Dendritic cell treated with granulocyte-macrophage colony-stimulating factor and Interleukin-4, amounts not matched to agents 40 ng/mL and 50 ng/mL, for 4 days (primary cell): ENCODE data around the gene JMJD6.
"Not testable (repeated sequence)": the region's sequence is repeated elsewhere in the genome, so short reads cannot be mapped to it uniquely, and the experiment has no call there.

Source experiments
- H3K27ac Mint-ChIP-seq: one replicate; pipeline ENCODE4 v1.8.0; 2022; ENCODE audit warnings: mild to moderate bottlenecking, mixed read lengths
- H3K27me3 Mint-ChIP-seq: one replicate; pipeline ENCODE4 v1.8.0; 2022; ENCODE audit warnings: mild to moderate bottlenecking, mixed read lengths
- H3K36me3 Mint-ChIP-seq: one replicate; pipeline ENCODE4 v1.8.0; 2022; ENCODE audit warnings: low read depth, mixed read lengths
- H3K4me1 Mint-ChIP-seq: one replicate; pipeline ENCODE4 v1.8.0; 2022; ENCODE audit warnings: low read depth, mixed read lengths
- H3K4me3 Mint-ChIP-seq: one replicate; pipeline ENCODE4 v1.8.0; 2022; ENCODE audit warnings: mild to moderate bottlenecking, moderate library complexity, mixed read lengths
- H3K9me3 Mint-ChIP-seq: one replicate; pipeline ENCODE4 v1.8.0; 2022; ENCODE audit warnings: mixed read lengths
- intact Hi-C: fragments of 100-400 bp; cut with micrococcal nuclease; formaldehyde crosslinking; loops from one replicate; pipeline ENCODE4 v1.15.0; 2022

JMJD6 gene

DNA sequence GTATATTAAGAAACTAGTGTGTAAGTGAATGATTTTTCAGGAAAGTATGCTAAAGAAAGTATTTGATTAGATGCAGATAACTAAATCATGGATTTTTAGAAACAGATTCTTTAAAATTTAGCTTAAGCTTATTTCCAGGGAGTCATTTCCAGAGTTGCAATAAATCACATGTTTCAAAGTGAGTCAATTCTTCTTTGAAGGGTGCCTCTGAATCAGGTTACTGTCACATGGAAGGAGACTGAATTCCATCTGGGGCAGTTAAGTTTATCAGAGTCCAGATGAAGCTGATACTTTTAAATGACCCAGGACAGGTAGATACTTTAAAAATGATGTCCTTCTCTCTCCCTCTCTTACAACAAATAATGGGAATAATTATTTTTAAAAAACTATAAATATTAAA lies 16.6 kb upstream of the JMJD6 start:
- H3K27ac Mint-ChIP-seq = no peak overlapping the region
- no peaks in the 10 kb centered on the region for H3K27me3 Mint-ChIP-seq
- H3K9me3 Mint-ChIP-seq = no peaks in the 10 kb centered on the region
- peaks cover 14% of the 10 kb centered on the region for H3K4me1 Mint-ChIP-seq
- H3K4me3 Mint-ChIP-seq = no peak overlapping the region
- intact Hi-C loops = no loop called here
- peaks cover 76% of the 10 kb centered on the region for H3K36me3 Mint-ChIP-seq

DNA sequence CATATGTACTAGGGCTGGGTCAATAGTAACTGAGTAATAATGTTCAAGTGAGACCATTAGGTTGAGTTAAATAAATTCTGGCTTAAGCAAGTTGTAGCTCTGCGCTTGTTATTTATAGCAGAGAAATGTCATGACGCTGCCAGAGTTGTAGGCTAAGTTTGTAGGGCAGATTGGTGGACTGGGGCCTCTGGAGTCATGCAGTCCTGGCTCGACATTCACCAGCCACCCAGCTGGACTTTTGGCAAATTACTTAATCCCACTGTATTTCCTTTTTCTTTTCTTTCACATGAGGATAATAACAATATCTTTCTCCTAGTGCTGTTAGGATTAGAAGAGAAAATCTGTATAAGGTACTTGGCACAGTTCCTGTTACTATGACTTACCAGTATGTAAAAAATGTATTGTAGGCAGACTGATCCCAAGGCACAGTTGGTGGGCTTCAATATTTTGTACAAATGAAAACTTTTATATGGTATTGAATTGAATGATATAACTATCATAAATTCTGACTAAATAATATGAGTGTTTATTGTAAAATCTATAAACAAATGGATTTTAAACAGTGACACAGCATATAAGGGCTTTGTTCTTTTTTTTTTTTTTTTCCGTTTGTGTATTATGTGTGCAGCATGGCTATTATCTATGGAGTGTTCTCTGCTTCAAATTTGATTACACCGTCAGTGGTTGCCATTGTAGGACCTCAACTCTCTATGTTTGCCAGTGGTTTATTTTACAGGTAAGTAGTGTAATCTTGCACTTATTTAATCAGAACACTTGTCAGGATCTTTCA lies 14.1 kb upstream of the JMJD6 start:
- peaks cover 10% of the 10 kb centered on the region for H3K4me1 Mint-ChIP-seq
- H3K4me3 Mint-ChIP-seq = no peak overlapping the region
- H3K36me3 Mint-ChIP-seq = peaks cover 75% of the 10 kb centered on the region
- no peaks in the 10 kb centered on the region for H3K9me3 Mint-ChIP-seq
- intact Hi-C loops = no loop called here
- no peak overlapping the region for H3K27ac Mint-ChIP-seq
- no peaks in the 10 kb centered on the region for H3K27me3 Mint-ChIP-seq

DNA sequence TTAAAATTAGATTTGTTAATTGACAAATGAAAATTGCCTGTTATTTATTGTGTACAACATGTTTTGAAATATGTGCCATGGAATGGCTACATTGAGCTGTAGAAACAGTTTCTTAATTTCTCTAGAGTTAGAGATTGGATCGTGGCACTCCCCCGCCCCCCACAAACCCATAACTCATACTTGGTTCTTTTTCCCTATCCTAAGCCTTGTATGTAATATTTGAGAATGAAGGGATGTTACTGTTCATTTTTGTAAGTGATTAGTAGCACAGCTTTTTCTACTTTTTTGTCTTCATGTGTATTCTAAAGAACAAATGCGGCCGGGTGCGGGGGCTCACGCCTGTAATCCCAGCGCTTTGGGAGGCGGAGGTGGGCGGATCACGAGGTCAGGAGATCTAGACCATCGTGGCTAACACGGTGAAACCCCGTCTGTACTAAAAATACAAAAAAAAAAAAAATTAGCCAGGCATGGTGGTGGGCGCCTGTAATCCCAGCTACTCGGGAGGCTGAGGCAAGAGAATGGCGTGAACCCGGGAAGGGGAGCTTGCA lies 13.2 kb upstream of the JMJD6 start:
- H3K4me3 Mint-ChIP-seq, H3K27ac Mint-ChIP-seq, H3K9me3 Mint-ChIP-seq, intact Hi-C loops, H3K27me3 Mint-ChIP-seq: not testable (repeated sequence)
- peaks cover 17% of the 10 kb centered on the region for H3K4me1 Mint-ChIP-seq
- H3K36me3 Mint-ChIP-seq = peaks cover 75% of the 10 kb centered on the region

DNA sequence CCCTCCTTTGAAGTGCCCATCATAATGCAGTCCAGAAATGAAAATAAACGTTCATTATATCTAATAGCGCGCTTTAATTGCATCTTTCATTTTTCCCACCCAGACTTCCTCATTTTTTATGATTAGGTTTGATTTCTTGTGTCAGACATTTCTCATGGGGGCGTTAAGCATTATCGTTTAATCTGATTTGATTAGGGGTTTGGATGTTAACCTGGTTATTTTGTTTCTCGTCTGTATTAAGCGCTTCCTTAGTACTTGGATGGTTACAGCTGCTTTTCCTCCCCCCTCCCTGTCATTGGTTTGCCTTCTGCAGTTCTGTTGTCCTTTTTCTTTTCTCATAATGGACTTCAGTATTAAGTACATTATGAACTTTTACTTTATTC lies 12.1 kb upstream of the JMJD6 start:
- Mint-ChIP-seq H3K27ac (peak overlapping the region; percentile 96), H3K27me3 (no peaks in the 10 kb centered on the region), H3K36me3 (peaks cover 75% of the 10 kb centered on the region), H3K9me3 (no peaks in the 10 kb centered on the region), H3K4me1 (peaks cover 29% of the 10 kb centered on the region), H3K4me3 (peak overlapping the region; percentile 92)
- intact Hi-C loops = no loop called here

DNA sequence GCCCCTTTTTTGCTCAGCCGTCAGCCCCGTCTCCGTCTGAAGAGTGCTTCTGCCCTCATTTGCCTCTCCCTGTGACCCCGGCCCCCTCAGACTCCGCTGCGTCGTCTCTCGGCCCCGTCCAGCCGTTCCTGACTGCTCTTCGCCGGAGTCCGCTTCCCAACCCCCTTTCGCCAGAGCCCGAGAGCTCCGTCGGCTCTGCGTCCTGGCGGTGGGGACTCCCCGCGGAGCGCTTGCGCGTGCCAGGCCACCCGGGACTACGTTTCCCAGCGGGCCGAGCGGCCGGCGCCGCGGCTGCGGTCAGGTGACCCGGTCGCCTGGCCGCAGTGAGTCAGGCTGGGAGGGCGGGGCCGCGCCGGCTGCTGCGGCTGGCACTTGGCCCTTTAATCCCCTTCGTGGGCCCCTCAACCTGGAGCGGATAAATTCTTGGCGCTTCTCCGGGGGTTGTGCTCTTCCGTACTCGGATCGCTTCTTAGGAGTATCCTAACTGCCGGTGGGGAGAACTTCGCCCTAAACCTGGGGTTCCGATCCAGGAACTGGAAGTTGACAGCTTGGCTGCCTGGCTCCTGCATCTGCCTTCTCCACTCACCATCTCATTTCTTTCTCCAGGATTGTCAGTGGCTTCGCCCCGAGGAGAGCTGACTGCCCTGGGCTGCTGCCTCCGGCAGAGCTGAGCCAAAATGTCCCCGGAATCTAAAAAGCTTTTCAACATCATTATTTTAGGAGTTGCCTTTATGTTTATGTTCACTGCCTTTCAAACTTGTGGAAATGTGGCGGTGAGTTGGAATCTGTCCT lies 11.5 kb upstream of the JMJD6 start, which contains the start of gene MFSD11:
MFSD11 (plus strand) TSS at position 444 of the 792 bp plus-strand sequence; CDS start at position 678, 234 bp downstream.
- H3K27ac Mint-ChIP-seq = peak within 1 kb of the TSS; percentile 96
- H3K9me3 Mint-ChIP-seq = no peaks in the 10 kb centered on the region
- H3K4me1 Mint-ChIP-seq = peaks cover 34% of the 10 kb centered on the region
- no peaks in the 10 kb centered on the region for H3K27me3 Mint-ChIP-seq
- peak within 1 kb of the TSS; percentile 92 for H3K4me3 Mint-ChIP-seq
- peaks cover 78% of the 10 kb centered on the region for H3K36me3 Mint-ChIP-seq
- intact Hi-C loops = loop anchor here (2.0 kb wide), 1 partner anchor 403 kb away; the partner anchor contains the start of gene SEC14L1

DNA sequence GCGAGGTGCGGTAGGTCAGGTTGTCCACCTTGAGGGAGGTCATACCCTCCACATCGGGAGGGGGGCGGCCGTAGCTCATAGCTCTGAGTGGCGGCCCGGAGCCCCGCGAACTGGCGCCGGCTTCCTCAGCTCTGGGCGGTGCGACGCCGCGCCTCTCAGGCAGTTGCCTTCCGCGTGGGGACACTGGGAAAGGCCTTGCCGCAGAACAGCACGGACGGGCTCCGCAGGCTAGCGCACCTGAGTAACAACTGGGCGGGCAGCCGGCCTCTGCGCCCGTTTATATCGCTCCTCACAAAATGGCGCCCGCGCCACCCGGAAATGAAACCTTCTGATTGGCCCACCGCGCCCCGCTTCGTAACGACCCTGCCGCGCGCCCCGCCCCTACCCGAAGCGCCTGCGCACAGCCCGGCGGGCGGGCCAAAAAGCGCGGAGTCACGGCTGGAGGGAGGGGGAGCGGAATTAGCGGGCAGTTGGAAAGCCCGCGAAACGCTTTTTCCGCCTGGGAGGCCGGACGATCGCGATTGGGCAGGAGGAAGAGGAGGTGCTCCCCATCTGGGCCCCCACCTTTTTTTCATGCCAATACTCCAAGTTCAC lies 10.8 kb upstream of the JMJD6 start, which contains the start of gene SRSF2:
SRSF2 (minus strand) TSS at position 250 of the 594 bp plus-strand sequence; CDS start at position 79, 171 bp downstream.
- peak within 1 kb of the TSS; percentile 96 for H3K27ac Mint-ChIP-seq
- intact Hi-C loops = loop anchor here (2.0 kb wide), 1 partner anchor 404 kb away; the partner anchor contains the start of gene SEC14L1
- peak within 1 kb of the TSS; percentile 92 for H3K4me3 Mint-ChIP-seq
- H3K36me3 Mint-ChIP-seq = peaks cover 78% of the 10 kb centered on the region
- peaks cover 34% of the 10 kb centered on the region for H3K4me1 Mint-ChIP-seq
- H3K27me3 Mint-ChIP-seq = no peaks in the 10 kb centered on the region
- no peaks in the 10 kb centered on the region for H3K9me3 Mint-ChIP-seq

DNA sequence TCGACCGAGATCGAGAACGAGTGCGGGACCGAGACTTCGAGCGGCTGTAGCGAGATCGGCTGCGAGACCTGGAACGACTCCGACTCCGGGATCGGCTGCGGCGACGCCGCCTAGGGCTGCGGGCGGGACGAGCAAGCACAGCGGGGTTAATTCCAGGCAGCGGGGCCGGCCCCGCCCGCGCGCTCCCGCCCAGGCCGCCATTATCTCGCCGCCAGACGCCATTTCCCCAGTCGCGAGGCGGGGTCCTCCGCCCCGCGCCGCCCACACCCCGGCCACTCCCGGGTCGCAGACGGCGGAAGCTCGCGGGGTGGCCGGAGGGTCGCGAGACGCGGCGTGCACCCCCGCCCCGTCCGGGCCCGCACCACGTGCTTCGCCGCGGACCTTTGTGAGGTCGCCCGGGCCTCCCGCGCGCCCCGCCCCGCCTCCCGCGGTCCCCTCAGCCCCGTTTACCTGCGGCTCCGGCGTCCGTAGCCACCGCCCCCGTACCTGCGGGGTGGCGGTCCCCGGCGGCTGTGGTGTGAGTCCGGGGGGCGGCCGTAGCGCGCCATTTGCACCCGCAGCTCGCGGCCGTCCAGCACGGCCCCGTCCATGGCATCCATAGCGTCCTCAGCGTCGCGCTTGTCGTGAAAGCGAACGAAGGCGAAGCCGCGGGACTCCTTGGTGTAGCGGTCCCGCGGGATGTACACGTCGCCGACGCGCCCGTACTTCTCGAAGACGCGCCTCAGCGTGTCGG lies 10.1 kb upstream of the JMJD6 start:
- Mint-ChIP-seq H3K9me3 (no peaks in the 10 kb centered on the region), H3K36me3 (peaks cover 78% of the 10 kb centered on the region), H3K27me3 (no peaks in the 10 kb centered on the region), H3K4me1 (peaks cover 34% of the 10 kb centered on the region), H3K4me3 (peak overlapping the region; percentile 92), H3K27ac (peak overlapping the region; percentile 96)
- intact Hi-C loops = loop anchor here (2.0 kb wide), 1 partner anchor 404 kb away; the partner anchor contains the start of gene SEC14L1

DNA sequence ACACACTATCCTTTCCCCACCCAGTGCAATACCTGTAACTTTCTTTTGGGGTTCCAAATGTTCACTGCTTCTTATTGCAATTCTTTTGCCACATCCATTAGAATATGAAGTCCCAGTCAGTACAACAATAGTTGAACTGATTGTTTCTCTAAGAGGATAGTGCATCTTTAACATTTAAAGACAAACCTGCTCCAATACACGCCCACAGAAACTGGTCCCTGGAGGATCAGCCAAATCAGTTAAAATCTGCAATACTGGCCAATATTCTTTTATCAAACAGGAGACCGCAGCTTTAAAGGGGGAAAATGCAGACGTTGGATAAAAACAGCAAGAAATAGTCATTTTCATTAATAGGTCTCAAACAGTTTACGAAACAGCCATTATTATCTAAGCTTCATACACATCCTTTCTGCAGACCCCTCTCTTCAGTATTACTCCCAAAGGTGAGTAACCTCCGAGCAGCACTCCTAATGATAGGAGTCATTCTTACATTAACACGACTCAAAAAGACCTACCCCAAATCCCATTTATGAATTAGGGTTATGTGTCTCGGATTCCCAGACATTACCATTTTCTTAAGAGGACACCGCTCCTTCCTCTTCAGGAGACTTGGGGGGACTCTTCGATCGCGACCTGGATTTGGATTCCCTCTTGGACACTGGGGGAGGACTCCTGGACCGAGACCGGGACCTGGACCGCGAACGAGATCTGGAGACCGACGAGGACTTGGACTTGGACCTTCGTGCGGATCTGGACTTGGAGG lies 9.4 kb upstream of the JMJD6 start:
- Mint-ChIP-seq H3K27me3 (no peaks in the 10 kb centered on the region), H3K4me1 (peaks cover 34% of the 10 kb centered on the region), H3K27ac (peak overlapping the region; percentile 96), H3K4me3 (peak overlapping the region; percentile 92), H3K36me3 (peaks cover 78% of the 10 kb centered on the region), H3K9me3 (no peaks in the 10 kb centered on the region)
- intact Hi-C loops = loop anchor here (1.0 to 2.0 kb wide), 2 partner anchors 8 to 405 kb away; partner anchors contain the start of gene SEC14L1

DNA sequence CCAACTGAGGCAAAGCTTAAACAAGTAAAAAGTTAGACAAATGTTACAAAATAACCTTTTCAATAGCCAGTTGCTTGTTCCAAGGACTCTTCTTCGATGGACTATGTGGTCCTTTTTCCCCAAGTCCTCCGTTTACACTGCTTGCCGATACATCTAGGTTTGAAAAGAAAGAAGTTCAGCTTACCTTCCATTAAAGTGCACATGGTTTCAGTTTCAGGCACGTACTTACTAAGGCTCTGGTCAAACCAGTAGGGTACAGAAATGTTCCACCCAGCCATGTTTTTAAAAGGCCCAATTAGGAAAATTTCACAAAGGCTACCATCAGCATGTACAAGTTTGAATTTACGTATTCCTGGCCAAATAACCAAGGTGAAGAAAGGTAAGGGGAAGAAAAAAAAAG lies 8.6 kb upstream of the JMJD6 start:
- no peaks in the 10 kb centered on the region for H3K9me3 Mint-ChIP-seq
- no peaks in the 10 kb centered on the region for H3K27me3 Mint-ChIP-seq
- peaks cover 84% of the 10 kb centered on the region for H3K36me3 Mint-ChIP-seq
- peak overlapping the region; percentile 96 for H3K27ac Mint-ChIP-seq
- intact Hi-C loops = loop anchor here (1.0 kb wide), 1 partner anchor 8 kb away; no protein-coding TSS in a partner anchor
- peak overlapping the region; percentile 92 for H3K4me3 Mint-ChIP-seq
- H3K4me1 Mint-ChIP-seq = peaks cover 34% of the 10 kb centered on the region

DNA sequence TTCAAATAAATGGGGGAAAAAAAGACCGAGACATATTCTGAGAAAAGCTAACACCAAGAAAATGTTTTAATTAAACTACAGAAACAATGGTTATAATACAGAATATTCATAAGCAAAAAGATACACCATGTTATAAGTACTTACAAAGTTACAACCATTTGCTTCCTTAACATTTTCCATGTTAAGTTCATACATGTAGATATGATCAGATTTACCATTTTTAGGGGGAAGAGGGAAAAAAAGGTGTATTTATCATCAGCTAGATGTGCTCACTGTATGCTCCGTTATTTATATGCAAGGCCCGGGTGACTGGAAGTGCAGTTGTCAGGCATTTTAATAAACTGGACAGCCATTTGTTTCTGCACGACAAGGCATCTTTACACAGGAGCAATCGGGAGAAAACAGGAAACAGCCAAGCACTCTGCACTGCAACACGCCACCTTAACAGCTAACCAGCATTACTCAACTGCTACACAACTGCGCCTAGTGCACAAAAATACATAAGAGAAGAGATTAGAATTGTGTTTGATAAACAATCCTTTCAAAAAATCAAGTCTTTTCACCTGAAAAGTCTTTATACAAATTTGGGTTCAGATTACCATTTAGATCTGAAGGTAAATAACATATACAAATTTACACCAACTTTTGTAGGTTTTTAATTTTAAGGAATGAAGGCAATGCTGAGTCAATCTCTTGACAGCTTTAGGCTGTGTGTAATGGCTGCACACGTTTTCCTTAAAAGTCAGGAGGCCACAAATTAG lies 7.9 kb upstream of the JMJD6 start:
- Mint-ChIP-seq H3K27me3 (no peaks in the 10 kb centered on the region), H3K4me3 (peak overlapping the region; percentile 92), H3K9me3 (no peaks in the 10 kb centered on the region), H3K27ac (peak overlapping the region; percentile 50), H3K36me3 (peaks cover 91% of the 10 kb centered on the region), H3K4me1 (peaks cover 34% of the 10 kb centered on the region)
- intact Hi-C loops = no loop called here

DNA sequence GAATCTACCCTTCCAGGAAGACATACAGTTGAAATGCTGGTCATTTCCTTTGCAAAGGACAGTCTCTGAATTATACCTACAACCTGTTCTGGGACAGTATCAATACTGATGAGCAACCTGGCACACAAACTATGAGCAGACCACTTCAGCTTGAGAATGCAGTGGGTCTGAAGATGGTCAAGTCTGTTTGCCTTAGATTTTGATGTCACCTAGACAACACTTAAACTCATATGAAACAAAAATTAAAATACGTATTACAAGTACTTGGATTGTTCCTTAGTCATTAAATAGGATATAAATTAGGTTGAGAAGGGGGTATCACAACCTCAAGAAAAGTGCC lies 7.2 kb upstream of the JMJD6 start:
- no peaks in the 10 kb centered on the region for H3K27me3 Mint-ChIP-seq
- peaks cover 29% of the 10 kb centered on the region for H3K4me1 Mint-ChIP-seq
- no peak overlapping the region for H3K27ac Mint-ChIP-seq
- H3K4me3 Mint-ChIP-seq = peak overlapping the region; percentile 92
- H3K9me3 Mint-ChIP-seq = no peaks in the 10 kb centered on the region
- H3K36me3 Mint-ChIP-seq = peaks cover 98% of the 10 kb centered on the region
- intact Hi-C loops = no loop called here
